ENCODE data around the gene RNF144A. TPM values are rescaled to one million over a fixed set of nuclear protein-coding genes. Genes with fewer than 3 reads are reported as not detected.

RNF144A gene
- polyA plus RNA-seq, 3 donors, result 0.30 to 0.68 (median 0.48) TPM

- no peaks in the 10 kb centered on the region for H3K36me3 Mint-ChIP-seq
- H3K9me3 Mint-ChIP-seq, result peaks cover 0 to 3% (median 0%) of the 10 kb centered on the region in 7 donors
- no peak overlapping the region for H3K4me3 ChIP-seq (replicated peaks in 1 of 3; ENCODE audit: low read depth in 2 of 3, low read length in 3 of 3)
- H3K4me1 Mint-ChIP-seq, result peaks cover 12% of the 10 kb centered on the region
- no peaks in the 10 kb centered on the region for H3K36me3 ChIP-seq (replicated peaks in 1 of 2; ENCODE audit: control insufficient read depth in 1 of 2, insufficient read depth in 2 of 2, low read length in 2 of 2)
- H3K4me2 ChIP-seq (replicated peaks; ENCODE audit: extremely low read depth, low read length, poor library complexity, severe bottlenecking), result no peak overlapping the region
- WGBS (ENCODE audit: insufficient coverage), result no CpG with 5 or more reads among the region's 3 CpGs
- H3K79me2 ChIP-seq (ENCODE audit: insufficient read depth, low read length), result peaks cover 4% of the 10 kb centered on the region
- no peaks in the 10 kb centered on the region for H3K9me3 ChIP-seq (replicated peaks in 1 of 2; ENCODE audit: control insufficient read depth in 1 of 2, insufficient read depth in 1 of 2, low read length in 2 of 2)
- H3K27me3 ChIP-seq (ENCODE audit: control insufficient read depth in 2 of 2, insufficient read depth in 2 of 2, low read length in 2 of 2), result no peaks in the 10 kb centered on the region
- no peak overlapping the region for H3K27ac Mint-ChIP-seq
- H3K4me3 Mint-ChIP-seq, result no peak overlapping the region
- peaks cover 11 to 13% of the 10 kb centered on the region in 2 donors for H3K4me1 ChIP-seq (ENCODE audit: control insufficient read depth in 1 of 2, insufficient read depth in 2 of 2, low read length in 2 of 2)
- no peak overlapping the region for H3K9ac ChIP-seq (ENCODE audit: insufficient read depth, low read length, poor library complexity, severe bottlenecking)
- no peak overlapping the region for H2AFZ ChIP-seq (ENCODE audit: insufficient read depth, low read depth, low read length, poor library complexity, severe bottlenecking)
- intact Hi-C loops (cut with micrococcal nuclease), result loop anchor here in 1 of 2 donors (10.0 kb wide), 1 partner anchor 89 kb away; no protein-coding TSS in a partner anchor
- TF ChIP-seq CTCF (IDR thresholded peaks at IDR 0.05), result no peak
- no peaks in the 10 kb centered on the region for H4K20me1 ChIP-seq (ENCODE audit: insufficient read depth, low read length)
- H3K27ac ChIP-seq (ENCODE audit: low read depth in 1 of 2, low read length in 2 of 2), result no peak overlapping the region
- no peak for DNase-seq
- peaks cover 1 to 15% (median 11%) of the 10 kb centered on the region in 3 donors for H3K27me3 Mint-ChIP-seq (ENCODE audit: low read depth in 3 of 3)
These were observed 988 bp upstream of the RNF144A start for GRCh38 chr2:6916224-6916623.

- H3K4me3 ChIP-seq (replicated peaks in 1 of 3; ENCODE audit: low read depth in 2 of 3, low read length in 3 of 3), result peak overlapping the region in 1 of 3 experiments; percentile 75
- no peak for DNase-seq
- Mint-ChIP-seq H3K27ac (no peak overlapping the region), H3K36me3 (no peaks in the 10 kb centered on the region), H3K9me3 (peaks cover 0 to 3% (median 0%) of the 10 kb centered on the region in 7 donors), H3K27me3 (ENCODE audit: low read depth in 3 of 3) (peaks cover 1 to 15% (median 11%) of the 10 kb centered on the region in 3 donors), H3K4me3 (peak overlapping the region in 1 of 2 donors; percentile 72), H3K4me1 (peaks cover 12% of the 10 kb centered on the region)
- H3K4me1 ChIP-seq (ENCODE audit: control insufficient read depth in 1 of 2, insufficient read depth in 2 of 2, low read length in 2 of 2), result peaks cover 11 to 13% of the 10 kb centered on the region in 2 donors
- peak overlapping the region; percentile 83 for H2AFZ ChIP-seq (ENCODE audit: insufficient read depth, low read depth, low read length, poor library complexity, severe bottlenecking)
- H3K79me2 ChIP-seq (ENCODE audit: insufficient read depth, low read length), result peaks cover 4% of the 10 kb centered on the region
- no peaks in the 10 kb centered on the region for H3K27me3 ChIP-seq (ENCODE audit: control insufficient read depth in 2 of 2, insufficient read depth in 2 of 2, low read length in 2 of 2)
- H3K4me2 ChIP-seq (replicated peaks; ENCODE audit: extremely low read depth, low read length, poor library complexity, severe bottlenecking), result peak overlapping the region; percentile 86
- 52% methylated on average over 6 of the region's 8 CpGs for WGBS (ENCODE audit: insufficient coverage)
- no peak overlapping the region for H3K9ac ChIP-seq (ENCODE audit: insufficient read depth, low read length, poor library complexity, severe bottlenecking)
- no peaks in the 10 kb centered on the region for H3K36me3 ChIP-seq (replicated peaks in 1 of 2; ENCODE audit: control insufficient read depth in 1 of 2, insufficient read depth in 2 of 2, low read length in 2 of 2)
- H3K27ac ChIP-seq (ENCODE audit: low read depth in 1 of 2, low read length in 2 of 2), result no peak overlapping the region
- H3K9me3 ChIP-seq (replicated peaks in 1 of 2; ENCODE audit: control insufficient read depth in 1 of 2, insufficient read depth in 1 of 2, low read length in 2 of 2), result no peaks in the 10 kb centered on the region
- intact Hi-C loops (cut with micrococcal nuclease), result loop anchor here in 1 of 2 donors (10.0 kb wide), 1 partner anchor 88 kb away; no protein-coding TSS in a partner anchor
- TF ChIP-seq CTCF (IDR thresholded peaks at IDR 0.05), result no peak
- no peaks in the 10 kb centered on the region for H4K20me1 ChIP-seq (ENCODE audit: insufficient read depth, low read length)
These were observed 509 bp upstream of the RNF144A start for GRCh38 chr2:6916736-6917070.

Data from CD14-positive monocyte (primary cell).